ENCODE measurements around the gene ACTL7A.

The ACTL7A gene

DNA sequence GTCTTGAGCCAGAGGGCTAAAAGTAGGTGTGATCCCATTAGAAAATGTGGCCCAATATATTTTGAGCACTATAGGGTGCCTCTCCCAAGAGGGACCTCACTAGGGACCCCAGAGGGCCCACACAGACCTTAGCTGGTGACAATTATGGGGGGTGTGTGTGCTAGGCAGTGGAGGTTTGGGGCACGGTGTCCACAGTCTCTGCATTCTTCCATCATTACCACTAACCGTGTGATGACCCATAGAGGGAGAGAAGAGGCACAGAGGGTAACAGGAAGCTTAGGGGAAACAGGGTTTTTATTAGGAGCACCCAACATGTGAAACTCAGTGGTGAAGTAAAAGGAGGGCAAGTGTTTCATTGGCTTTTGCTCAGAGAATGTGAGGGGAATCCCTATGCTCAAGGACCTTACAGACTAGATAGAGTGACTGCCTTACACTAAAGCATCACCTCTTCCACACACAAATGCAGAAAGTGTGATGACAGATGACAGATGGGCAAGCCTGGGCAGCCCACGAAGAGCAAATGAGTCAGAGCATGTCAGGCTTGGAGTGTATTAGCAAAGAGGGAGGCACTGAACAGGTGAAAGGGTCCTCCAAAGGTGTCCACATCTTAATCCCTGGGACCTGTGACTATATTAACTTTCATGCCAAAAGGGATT lies 2.5 kb upstream of the ACTL7A start:
- Histone ChIP-seq H3K9me3 (ENCODE audit: control insufficient read depth, insufficient read depth, low read depth, low read length) (no peaks in the 10 kb centered on the region), H3K4me1 (ENCODE audit: control insufficient read depth, insufficient read depth, low read length) (no peaks in the 10 kb centered on the region), H3K27ac (ENCODE audit: extremely low read depth, low read depth, low read length) (no peak overlapping the region), H3K36me3 (ENCODE audit: control insufficient read depth in 2 of 2, insufficient read depth in 1 of 2, low read length in 2 of 2) (no peaks in the 10 kb centered on the region), H3K4me3 (ENCODE audit: low read depth, low read length) (no peak overlapping the region)
- ChIA-PET POLR2A (no interaction called here), CTCF (interaction anchor here (0.6 kb wide), 1 partner anchor 1076 kb away, joined by 3 read pairs; no protein-coding TSS in a partner anchor)
- TF ChIP-seq KLF9 (tag by site-specific recombination; IDR thresholded peaks at IDR 0.05; ENCODE audit: low read depth) (no peak), SP3 (tag by site-specific recombination; IDR thresholded peaks at IDR 0.05) (no peak), INSM2 (tag by site-specific recombination; IDR thresholded peaks at IDR 0.05) (no peak), REPIN1 (tag by site-specific recombination; IDR thresholded peaks at IDR 0.05; ENCODE audit: low read depth) (no peak), PRDM1 (tag by site-specific recombination; IDR thresholded peaks at IDR 0.05) (no peak), KLF10 (tag by site-specific recombination; IDR thresholded peaks at IDR 0.05) (no peak), ZNF426 (tag by site-specific recombination; IDR thresholded peaks at IDR 0.05) (no peak), ZNF776 (tag by site-specific recombination; IDR thresholded peaks at IDR 0.05; ENCODE audit: borderline replicate concordance) (no peak), ZNF239 (tag by site-specific recombination; IDR thresholded peaks at IDR 0.05) (no peak), ZNF654 (tag by site-specific recombination; IDR thresholded peaks at IDR 0.05; ENCODE audit: low read depth) (no peak), ZNF416 (tag by site-specific recombination; IDR thresholded peaks at IDR 0.05) (no peak), ZNF621 (tag by site-specific recombination; IDR thresholded peaks at IDR 0.05) (no peak)
- TF ChIP-seq, protein P1, sequence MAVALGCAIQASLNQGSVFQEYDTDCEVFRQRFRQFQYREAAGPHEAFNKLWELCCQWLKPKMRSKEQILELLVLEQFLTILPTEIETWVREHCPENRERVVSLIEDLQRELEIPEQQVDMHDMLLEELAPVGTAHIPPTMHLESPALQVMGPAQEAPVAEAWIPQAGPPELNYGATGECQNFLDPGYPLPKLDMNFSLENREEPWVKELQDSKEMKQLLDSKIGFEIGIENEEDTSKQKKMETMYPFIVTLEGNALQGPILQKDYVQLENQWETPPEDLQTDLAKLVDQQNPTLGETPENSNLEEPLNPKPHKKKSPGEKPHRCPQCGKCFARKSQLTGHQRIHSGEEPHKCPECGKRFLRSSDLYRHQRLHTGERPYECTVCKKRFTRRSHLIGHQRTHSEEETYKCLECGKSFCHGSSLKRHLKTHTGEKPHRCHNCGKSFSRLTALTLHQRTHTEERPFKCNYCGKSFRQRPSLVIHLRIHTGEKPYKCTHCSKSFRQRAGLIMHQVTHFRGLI (tag by site-specific recombination; IDR thresholded peaks at IDR 0.05): no peak
- TF ChIP-seq, protein P2, sequence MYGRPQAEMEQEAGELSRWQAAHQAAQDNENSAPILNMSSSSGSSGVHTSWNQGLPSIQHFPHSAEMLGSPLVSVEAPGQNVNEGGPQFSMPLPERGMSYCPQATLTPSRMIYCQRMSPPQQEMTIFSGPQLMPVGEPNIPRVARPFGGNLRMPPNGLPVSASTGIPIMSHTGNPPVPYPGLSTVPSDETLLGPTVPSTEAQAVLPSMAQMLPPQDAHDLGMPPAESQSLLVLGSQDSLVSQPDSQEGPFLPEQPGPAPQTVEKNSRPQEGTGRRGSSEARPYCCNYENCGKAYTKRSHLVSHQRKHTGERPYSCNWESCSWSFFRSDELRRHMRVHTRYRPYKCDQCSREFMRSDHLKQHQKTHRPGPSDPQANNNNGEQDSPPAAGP (tag by site-specific recombination; IDR thresholded peaks at IDR 0.05): no peak

DNA sequence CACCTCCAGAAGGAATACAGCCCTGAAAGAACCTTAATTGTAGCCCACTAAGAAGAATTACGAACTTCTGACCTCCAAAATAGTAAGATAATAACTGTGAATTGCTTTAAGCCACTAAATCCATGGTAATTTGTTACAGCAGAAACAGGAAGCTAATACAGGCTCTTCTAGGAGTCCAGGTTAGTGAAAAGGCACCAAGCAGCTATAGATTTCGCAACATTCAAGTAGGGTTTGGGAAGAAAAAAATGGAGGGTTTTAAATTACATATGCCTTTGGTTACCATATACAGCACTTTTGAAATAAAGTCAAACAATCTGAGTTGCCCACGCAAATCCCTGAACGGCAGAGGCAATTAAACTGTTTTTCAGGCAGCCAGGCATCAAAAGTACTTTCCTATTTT lies 1.7 kb upstream of the ACTL7A start:
- no peaks in the 10 kb centered on the region for H3K36me3 ChIP-seq (ENCODE audit: control insufficient read depth in 2 of 2, insufficient read depth in 1 of 2, low read length in 2 of 2)
- H3K4me1 ChIP-seq (ENCODE audit: control insufficient read depth, insufficient read depth, low read length): no peaks in the 10 kb centered on the region
- H3K4me3 ChIP-seq (ENCODE audit: low read depth, low read length): no peak overlapping the region
- H3K9me3 ChIP-seq (ENCODE audit: control insufficient read depth, insufficient read depth, low read depth, low read length): no peaks in the 10 kb centered on the region
- TF ChIP-seq GLI2 (tag by site-specific recombination; IDR thresholded peaks at IDR 0.05; ENCODE audit: borderline replicate concordance, low read depth) (no peak), ZNF473 (tag by site-specific recombination; IDR thresholded peaks at IDR 0.05) (no peak), ZNF580 (tag by site-specific recombination; IDR thresholded peaks at IDR 0.05) (no peak), ZNF114 (tag by site-specific recombination; IDR thresholded peaks at IDR 0.05) (no peak), ZNF645 (tag by site-specific recombination; IDR thresholded peaks at IDR 0.05) (no peak), HOXC10 (CRISPR knock-in tag; IDR thresholded peaks at IDR 0.05) (no peak), SCRT2 (tag by site-specific recombination; IDR thresholded peaks at IDR 0.05) (no peak), ZBTB48 (tag by site-specific recombination; IDR thresholded peaks at IDR 0.05) (no peak), BCL11A (tag by site-specific recombination; IDR thresholded peaks at IDR 0.05; ENCODE audit: low read depth) (no peak), OVOL3 (tag by site-specific recombination; IDR thresholded peaks at IDR 0.05) (no peak)
- TF ChIP-seq, protein P3, sequence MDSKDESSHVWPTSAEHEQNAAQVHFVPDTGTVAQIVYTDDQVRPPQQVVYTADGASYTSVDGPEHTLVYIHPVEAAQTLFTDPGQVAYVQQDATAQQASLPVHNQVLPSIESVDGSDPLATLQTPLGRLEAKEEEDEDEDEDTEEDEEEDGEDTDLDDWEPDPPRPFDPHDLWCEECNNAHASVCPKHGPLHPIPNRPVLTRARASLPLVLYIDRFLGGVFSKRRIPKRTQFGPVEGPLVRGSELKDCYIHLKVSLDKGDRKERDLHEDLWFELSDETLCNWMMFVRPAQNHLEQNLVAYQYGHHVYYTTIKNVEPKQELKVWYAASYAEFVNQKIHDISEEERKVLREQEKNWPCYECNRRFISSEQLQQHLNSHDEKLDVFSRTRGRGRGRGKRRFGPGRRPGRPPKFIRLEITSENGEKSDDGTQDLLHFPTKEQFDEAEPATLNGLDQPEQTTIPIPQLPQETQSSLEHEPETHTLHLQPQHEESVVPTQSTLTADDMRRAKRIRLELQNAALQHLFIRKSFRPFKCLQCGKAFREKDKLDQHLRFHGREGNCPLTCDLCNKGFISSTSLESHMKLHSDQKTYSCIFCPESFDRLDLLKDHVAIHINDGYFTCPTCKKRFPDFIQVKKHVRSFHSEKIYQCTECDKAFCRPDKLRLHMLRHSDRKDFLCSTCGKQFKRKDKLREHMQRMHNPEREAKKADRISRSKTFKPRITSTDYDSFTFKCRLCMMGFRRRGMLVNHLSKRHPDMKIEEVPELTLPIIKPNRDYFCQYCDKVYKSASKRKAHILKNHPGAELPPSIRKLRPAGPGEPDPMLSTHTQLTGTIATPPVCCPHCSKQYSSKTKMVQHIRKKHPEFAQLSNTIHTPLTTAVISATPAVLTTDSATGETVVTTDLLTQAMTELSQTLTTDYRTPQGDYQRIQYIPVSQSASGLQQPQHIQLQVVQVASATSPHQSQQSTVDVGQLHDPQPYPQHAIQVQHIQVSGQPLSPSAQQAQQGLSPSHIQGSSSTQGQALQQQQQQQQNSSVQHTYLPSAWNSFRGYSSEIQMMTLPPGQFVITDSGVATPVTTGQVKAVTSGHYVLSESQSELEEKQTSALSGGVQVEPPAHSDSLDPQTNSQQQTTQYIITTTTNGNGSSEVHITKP (tag by site-specific recombination; IDR thresholded peaks at IDR 0.05): no peak
- TF ChIP-seq, protein P4, sequence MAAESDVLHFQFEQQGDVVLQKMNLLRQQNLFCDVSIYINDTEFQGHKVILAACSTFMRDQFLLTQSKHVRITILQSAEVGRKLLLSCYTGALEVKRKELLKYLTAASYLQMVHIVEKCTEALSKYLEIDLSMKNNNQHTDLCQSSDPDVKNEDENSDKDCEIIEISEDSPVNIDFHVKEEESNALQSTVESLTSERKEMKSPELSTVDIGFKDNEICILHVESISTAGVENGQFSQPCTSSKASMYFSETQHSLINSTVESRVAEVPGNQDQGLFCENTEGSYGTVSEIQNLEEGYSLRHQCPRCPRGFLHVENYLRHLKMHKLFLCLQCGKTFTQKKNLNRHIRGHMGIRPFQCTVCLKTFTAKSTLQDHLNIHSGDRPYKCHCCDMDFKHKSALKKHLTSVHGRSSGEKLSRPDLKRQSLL (tag by site-specific recombination; IDR thresholded peaks at IDR 0.05): no peak
- H3K27ac ChIP-seq (ENCODE audit: extremely low read depth, low read depth, low read length): no peak overlapping the region
- ChIA-PET CTCF (no interaction called here), POLR2A (no interaction called here)

Data from HEK293 (cell line).